HepG2 (cell line): Measurements from ENCODE around the gene PARN. TPM values are rescaled to one million over a fixed set of nuclear protein-coding genes. Genes with fewer than 3 reads are reported as not detected.

Source experiments
- CHD2 ChIP-seq: IDR thresholded peaks from 2 replicates; pipeline ENCODE4 v1.6.1; 2011; ENCODE audit warnings: low read depth, low read length, improper control_type of control experiment
- MAFK ChIP-seq, 2 experiments: IDR thresholded peaks in 1 of 2; conservative IDR thresholded peaks in 1 of 2; 2 replicates each; pipeline ENCODE4 v1.6.1; 2011; ENCODE audit warnings: improper control_type of control experiment in 2 of 2, low read length in 2 of 2
- RXRA ChIP-seq: sonication (generic); formaldehyde crosslinking; IDR thresholded peaks from 2 replicates; pipeline ENCODE4 v1.5.1; 2020; ENCODE audit warnings: missing genetic modification reagents
- TEAD2 ChIP-seq: sonication (generic); formaldehyde crosslinking; IDR thresholded peaks from 2 replicates; pipeline ENCODE4 v1.9.0; 2021; ENCODE audit warnings: missing genetic modification reagents
- U2AF1 ChIP-seq: fragments of 200-400 bp; formaldehyde crosslinking; optimal IDR thresholded peaks from 2 replicates; pipeline ENCODE3; 2017; ENCODE audit warnings: mild to moderate bottlenecking, low read depth, low read length
- ZNF12 ChIP-seq: sonication (generic); formaldehyde crosslinking; IDR thresholded peaks from 2 replicates; pipeline ENCODE4 v1.5.0; 2020; ENCODE audit warnings: missing genetic modification reagents
- ZNF446 ChIP-seq: sonication (generic); formaldehyde crosslinking; IDR thresholded peaks from 2 replicates; pipeline ENCODE4 v1.5.0; 2020; ENCODE audit warnings: mild to moderate bottlenecking, missing genetic modification reagents
- ZNF687 ChIP-seq: sonication (generic); formaldehyde crosslinking; IDR thresholded peaks from 2 replicates; pipeline ENCODE4 v1.5.1; 2020; ENCODE audit warnings: mild to moderate bottlenecking, missing genetic modification reagents, moderate library complexity
- ZNF878 ChIP-seq: sonication (generic); formaldehyde crosslinking; IDR thresholded peaks from 2 replicates; pipeline ENCODE4 v1.8.1; 2023; ENCODE audit warnings: mild to moderate bottlenecking, missing genetic modification reagents, moderate library complexity
- polyA plus RNA-seq, 8 experiments: library from polyadenylated mRNA; depleted of rRNA in 3 of 8; stranded (reverse) in 7 of 8; unstranded in 1 of 8; fragments of >200 nt; fragmentation: Illumina TruSeq in 4 of 8; extraction: Trizol in 4 of 8; gene quantifications; 2 replicates each; pipeline versions ENCODE4 v1.2.1 to v1.2.3, GENCODE V29; 2011 to 2016; ENCODE audit warnings: low read depth in 4 of 8, missing spikeins in 1 of 8, mixed read lengths in 1 of 8; ENCODE audit not compliant: insufficient read depth in 1 of 8
- total RNA-seq, 5 experiments: library from RNA; depleted of rRNA; stranded (reverse); fragments of >200 nt; fragmentation: Illumina TruSeq; extraction: Trizol; gene quantifications; 2 replicates each; pipeline ENCODE4 v1.2.3, GENCODE V29; 2016; ENCODE audit warnings: low read depth in 1 of 5
- TF ChIP-seq, protein P1 (sequence below): sonication (generic); formaldehyde crosslinking; IDR thresholded peaks from 2 replicates; pipeline ENCODE4 v1.5.0; 2020; ENCODE audit warnings: mild to moderate bottlenecking, missing genetic modification reagents, moderate library complexity
- TF ChIP-seq, protein P2 (sequence below): fragments of 450-650 bp; IDR thresholded peaks from 2 replicates; pipeline ENCODE4 v1.6.1; 2017; ENCODE audit warnings: mild to moderate bottlenecking
- TF ChIP-seq, protein P3 (sequence below): sonication (generic); formaldehyde crosslinking; IDR thresholded peaks from 2 replicates; pipeline ENCODE4 v1.4.0; 2020; ENCODE audit warnings: missing genetic modification reagents
- TF ChIP-seq, protein P4 (sequence below): sonication (generic); formaldehyde crosslinking; IDR thresholded peaks from 2 replicates; pipeline ENCODE4 v1.8.1; 2023; ENCODE audit warnings: mild to moderate bottlenecking, moderate library complexity, missing genetic modification reagents
- TF ChIP-seq, protein P5 (sequence below): sonication (generic); formaldehyde crosslinking; IDR thresholded peaks from 2 replicates; pipeline ENCODE4 v1.4.0; 2020; ENCODE audit warnings: mild to moderate bottlenecking, low read depth, missing genetic modification reagents

PARN gene
- total and polyA plus RNA-seq, 2 of the 13 experiments (the other 11 are each of a cell fraction or from before 2014, with no cell fraction given): 13.3 to 47.6 TPM

- TF ChIP-seq, protein P1, sequence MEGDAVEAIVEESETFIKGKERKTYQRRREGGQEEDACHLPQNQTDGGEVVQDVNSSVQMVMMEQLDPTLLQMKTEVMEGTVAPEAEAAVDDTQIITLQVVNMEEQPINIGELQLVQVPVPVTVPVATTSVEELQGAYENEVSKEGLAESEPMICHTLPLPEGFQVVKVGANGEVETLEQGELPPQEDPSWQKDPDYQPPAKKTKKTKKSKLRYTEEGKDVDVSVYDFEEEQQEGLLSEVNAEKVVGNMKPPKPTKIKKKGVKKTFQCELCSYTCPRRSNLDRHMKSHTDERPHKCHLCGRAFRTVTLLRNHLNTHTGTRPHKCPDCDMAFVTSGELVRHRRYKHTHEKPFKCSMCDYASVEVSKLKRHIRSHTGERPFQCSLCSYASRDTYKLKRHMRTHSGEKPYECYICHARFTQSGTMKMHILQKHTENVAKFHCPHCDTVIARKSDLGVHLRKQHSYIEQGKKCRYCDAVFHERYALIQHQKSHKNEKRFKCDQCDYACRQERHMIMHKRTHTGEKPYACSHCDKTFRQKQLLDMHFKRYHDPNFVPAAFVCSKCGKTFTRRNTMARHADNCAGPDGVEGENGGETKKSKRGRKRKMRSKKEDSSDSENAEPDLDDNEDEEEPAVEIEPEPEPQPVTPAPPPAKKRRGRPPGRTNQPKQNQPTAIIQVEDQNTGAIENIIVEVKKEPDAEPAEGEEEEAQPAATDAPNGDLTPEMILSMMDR (CRISPR knock-in tag): 0 out of 2 replicates have a peak, but pooled peaks have one; percentile 2
- TF ChIP-seq ZNF878: peak; percentile 93; the same call in 1 of the 2 replicates
- TF ChIP-seq, protein P2, sequence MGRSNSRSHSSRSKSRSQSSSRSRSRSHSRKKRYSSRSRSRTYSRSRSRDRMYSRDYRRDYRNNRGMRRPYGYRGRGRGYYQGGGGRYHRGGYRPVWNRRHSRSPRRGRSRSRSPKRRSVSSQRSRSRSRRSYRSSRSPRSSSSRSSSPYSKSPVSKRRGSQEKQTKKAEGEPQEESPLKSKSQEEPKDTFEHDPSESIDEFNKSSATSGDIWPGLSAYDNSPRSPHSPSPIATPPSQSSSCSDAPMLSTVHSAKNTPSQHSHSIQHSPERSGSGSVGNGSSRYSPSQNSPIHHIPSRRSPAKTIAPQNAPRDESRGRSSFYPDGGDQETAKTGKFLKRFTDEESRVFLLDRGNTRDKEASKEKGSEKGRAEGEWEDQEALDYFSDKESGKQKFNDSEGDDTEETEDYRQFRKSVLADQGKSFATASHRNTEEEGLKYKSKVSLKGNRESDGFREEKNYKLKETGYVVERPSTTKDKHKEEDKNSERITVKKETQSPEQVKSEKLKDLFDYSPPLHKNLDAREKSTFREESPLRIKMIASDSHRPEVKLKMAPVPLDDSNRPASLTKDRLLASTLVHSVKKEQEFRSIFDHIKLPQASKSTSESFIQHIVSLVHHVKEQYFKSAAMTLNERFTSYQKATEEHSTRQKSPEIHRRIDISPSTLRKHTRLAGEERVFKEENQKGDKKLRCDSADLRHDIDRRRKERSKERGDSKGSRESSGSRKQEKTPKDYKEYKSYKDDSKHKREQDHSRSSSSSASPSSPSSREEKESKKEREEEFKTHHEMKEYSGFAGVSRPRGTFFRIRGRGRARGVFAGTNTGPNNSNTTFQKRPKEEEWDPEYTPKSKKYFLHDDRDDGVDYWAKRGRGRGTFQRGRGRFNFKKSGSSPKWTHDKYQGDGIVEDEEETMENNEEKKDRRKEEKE: no peak
- peak; percentile 97 for TF ChIP-seq ZNF687
- TF ChIP-seq ZNF12 (CRISPR knock-in tag): peak; percentile 76; the same call in 1 of the 2 replicates
- TF ChIP-seq CHD2: 0 out of 2 replicates have a peak, but pooled peaks have one; percentile 42
- peak; percentile 99 for TF ChIP-seq ZNF446 (CRISPR knock-in tag)
- TF ChIP-seq, protein P3, sequence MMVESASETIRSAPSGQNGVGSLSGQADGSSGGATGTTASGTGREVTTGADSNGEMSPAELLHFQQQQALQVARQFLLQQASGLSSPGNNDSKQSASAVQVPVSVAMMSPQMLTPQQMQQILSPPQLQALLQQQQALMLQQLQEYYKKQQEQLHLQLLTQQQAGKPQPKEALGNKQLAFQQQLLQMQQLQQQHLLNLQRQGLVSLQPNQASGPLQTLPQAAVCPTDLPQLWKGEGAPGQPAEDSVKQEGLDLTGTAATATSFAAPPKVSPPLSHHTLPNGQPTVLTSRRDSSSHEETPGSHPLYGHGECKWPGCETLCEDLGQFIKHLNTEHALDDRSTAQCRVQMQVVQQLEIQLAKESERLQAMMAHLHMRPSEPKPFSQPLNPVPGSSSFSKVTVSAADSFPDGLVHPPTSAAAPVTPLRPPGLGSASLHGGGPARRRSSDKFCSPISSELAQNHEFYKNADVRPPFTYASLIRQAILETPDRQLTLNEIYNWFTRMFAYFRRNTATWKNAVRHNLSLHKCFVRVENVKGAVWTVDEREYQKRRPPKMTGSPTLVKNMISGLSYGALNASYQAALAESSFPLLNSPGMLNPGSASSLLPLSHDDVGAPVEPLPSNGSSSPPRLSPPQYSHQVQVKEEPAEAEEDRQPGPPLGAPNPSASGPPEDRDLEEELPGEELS (CRISPR knock-in tag): peak; percentile 60; the same call in 1 of the 2 replicates
- TF ChIP-seq, protein P4, sequence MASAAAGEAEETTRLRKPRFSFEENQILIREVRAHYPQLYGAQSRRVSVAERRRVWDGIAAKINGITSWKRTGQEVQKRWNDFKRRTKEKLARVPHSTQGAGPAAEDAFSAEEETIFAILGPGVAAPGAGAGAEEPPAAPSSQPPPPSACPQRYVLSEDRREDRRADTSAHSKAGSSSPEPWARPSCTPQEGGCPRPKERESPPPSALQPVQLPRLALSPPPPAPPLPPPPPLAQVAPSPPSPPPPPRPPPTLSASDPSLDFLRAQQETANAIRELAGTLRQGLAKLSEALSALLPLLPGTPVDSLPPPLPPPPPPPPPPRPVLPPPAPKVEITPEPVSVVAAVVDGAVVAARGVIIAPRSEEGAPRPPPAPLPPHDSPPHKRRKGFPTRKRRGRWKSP (CRISPR knock-in tag): peak; percentile 98
- peak; percentile 68; the same call in 1 of the 2 replicates for TF ChIP-seq RXRA (CRISPR knock-in tag)
- TF ChIP-seq, protein P5, sequence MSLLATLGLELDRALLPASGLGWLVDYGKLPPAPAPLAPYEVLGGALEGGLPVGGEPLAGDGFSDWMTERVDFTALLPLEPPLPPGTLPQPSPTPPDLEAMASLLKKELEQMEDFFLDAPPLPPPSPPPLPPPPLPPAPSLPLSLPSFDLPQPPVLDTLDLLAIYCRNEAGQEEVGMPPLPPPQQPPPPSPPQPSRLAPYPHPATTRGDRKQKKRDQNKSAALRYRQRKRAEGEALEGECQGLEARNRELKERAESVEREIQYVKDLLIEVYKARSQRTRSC (CRISPR knock-in tag): peak; percentile 86; the same call in 1 of the 2 replicates
- TF ChIP-seq U2AF1: no peak
- TF ChIP-seq MAFK (conservative IDR thresholded peaks at IDR 0.05 in 1 of 2, IDR thresholded peaks at IDR 0.05 in 1 of 2; ENCODE audit: low read length in 2 of 2): 0 out of 4 replicates have a peak, but pooled peaks have one; percentile 7 to 12
- TF ChIP-seq TEAD2 (CRISPR knock-in tag): peak; percentile 83; the same call in 1 of the 2 replicates
Measured at GRCh38 chr16:14629919-14630619, at the start of gene PARN (continued).
